NCI-H1436 (cell line): ENCODE measurements around the gene ERCC6.

Experiments used
- DNase-seq: peaks from one replicate; lab custom pipeline; 2025; lab: John Stamatoyannopoulos, UW

Gene ERCC6

DNA sequence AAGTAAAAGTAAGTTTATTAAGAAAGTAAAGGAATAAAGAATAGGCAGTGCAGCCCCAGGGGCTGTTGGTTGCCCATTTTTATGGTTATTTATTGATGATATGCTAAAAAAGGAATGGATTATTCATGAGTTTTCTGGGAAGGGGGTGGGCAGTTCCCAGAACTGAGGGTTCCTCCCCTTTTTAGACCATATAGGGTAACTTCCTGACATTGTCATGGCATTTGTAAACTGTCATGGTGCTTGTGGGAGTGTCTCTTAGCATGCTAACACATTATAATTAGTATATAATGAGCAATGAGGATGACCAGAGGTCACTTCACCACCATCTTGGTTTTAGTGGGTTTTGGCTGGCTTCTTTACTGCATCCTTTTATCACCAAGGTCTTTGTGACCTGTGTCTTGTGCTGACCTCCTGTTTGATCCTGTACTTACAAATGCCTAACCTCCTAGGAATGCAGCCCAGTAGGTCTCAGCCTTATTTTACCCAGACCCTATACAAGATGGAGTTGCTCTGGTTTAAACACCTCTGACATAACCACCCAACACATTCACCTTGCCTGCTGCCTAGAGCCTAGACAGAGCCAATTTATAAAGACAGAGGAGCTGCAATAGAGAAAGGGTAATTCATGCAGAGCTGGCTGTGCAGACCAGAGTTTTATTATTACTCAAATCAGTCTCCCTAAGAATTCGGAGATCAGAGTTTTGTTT, 10.9 kb upstream of the ERCC6 start:
- no peak for DNase-seq

DNA sequence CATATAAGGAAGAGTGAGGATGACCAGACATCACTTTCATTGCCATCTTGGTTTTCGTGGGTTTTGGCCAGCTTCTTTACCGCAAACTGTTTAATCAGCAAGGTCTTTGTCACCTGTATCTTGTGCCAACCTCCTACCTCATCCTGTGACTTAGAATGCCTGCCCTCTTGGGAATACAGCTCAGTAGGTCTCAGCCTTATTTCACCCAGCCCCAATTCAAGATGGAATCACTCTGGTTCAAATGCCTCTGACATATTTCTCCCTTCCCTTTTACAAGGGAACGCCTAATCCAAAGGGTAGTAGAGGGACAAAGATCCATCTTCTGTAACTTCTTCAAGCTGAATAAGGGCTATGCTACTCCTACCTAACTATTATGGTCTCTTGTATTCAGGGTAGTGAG, 4.7 kb upstream of the ERCC6 start:
- DNase-seq, result no peak

- DNase-seq, result no peak
These were observed 3.4 kb upstream of the ERCC6 start for GRCh38 chr10:49542353-49542752.

DNA sequence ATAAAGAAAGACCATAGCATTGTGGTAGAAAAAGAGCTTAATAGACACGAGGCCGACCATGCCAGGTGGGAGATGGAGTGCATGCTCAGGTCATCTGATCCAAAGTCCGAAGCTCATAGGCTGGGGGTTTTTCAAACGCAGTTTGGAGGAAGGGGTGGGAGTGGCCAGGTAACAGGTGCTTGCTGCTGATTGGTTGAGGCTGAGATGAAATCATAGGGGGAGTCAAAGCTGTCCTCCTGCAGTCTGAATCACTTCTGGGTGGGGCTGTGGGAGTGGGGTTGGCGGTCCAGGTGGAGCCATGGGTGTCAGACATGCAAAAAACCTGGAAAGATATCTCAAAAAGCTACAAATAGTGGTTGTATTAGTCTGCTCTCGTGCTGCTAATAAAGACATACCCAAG, 2.8 kb upstream of the ERCC6 start:
- no peak for DNase-seq

- DNase-seq, result no peak
These were observed 1.3 kb upstream of the ERCC6 start for GRCh38 chr10:49540056-49540797.

- peak; percentile 8 for DNase-seq
These were observed 482 bp upstream of the ERCC6 start for GRCh38 chr10:49539320-49539885.

- DNase-seq, result no peak
These were observed 4.1 kb downstream of the ERCC6 start for GRCh38 chr10:49534670-49535381.

DNA sequence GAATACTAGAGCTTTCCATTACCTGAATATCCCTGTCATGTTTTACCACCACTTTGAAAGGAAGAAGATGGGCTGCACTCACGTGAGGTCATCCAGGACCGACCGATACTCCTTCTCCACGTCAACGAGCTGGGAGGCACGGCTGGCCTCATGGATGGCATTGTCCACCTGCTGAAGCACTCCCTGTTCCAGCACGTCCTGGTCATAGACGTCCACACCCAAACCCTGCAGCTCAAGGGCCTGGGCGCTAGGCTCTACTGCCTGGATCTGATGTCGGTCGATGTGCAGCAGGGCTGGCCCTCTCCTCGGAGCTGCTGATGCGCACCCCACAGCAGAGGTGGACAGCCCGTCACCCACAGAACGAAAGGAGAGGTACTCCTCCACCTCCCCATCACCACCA, 6.5 kb downstream of the ERCC6 start:
- no peak for DNase-seq

- no peak for DNase-seq
These were observed 9.9 kb downstream of the ERCC6 start for GRCh38 chr10:49528977-49529506.

GRCh38 chr10:49527850-49528249, 11.1 kb downstream of the ERCC6 start:
- DNase-seq, result no peak

GRCh38 chr10:49527061-49527460, 11.9 kb downstream of the ERCC6 start:
- no peak for DNase-seq

DNA sequence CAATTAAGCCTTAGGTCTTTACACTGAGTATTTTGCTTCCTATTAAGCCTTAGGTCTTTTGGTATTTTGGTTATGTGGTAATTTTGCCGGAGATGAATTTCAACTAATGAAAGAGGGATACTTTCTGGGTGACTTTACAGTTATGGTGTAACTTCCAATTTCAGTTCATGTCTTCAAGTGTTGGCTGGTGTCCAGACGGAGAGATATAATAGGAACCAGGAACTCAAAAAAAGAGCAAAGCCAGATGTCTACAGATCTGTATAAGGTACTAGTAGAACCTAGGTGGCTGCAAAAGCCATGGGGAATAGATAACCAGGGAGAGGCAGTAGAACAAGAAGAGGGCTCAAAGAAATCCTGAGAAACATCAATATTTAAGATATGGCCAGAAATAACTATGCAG, 12.3 kb downstream of the ERCC6 start:
- no peak for DNase-seq

DNA sequence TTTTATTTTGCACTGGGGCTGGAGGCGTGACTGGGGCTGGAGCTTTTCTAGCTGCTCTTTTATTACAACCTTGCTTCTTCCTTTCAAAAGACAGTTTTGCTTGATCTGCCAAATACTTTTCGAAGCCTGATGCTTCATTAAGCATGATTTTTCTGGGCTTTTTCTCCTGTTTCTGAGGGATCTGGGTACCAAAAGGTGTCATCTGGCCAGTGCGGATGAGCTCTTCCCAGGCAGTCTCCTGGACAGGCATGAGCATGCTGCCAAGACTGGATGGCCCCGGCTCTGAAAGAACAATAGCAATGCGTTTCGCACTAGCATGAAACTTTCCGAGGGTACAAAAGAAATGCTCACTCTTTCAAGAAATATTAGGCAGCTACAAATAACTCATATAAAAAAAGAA, 14.4 kb downstream of the ERCC6 start:
- no peak for DNase-seq

GRCh38 chr10:49523301-49523700, 15.6 kb downstream of the ERCC6 start:
- no peak for DNase-seq

DNA sequence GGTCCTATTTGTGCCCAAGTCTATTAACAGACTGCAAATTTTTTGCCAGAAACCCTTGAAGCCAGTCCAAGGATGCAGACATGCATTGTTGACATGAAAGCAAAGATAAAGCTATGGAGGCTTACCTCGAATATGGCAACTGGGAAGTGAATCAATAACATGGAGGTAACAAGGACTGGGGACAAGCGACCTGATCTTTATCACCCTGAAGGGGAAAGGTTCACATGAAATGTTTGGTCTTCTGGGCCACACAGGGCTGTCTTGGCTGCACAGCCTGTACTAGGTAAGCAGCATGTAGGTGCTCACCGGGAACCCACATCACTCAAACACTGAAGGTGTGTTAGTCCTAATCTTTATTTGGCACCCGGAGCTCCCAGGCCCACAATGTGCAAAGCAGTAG, 17.9 kb downstream of the ERCC6 start:
- DNase-seq, result no peak

DNA sequence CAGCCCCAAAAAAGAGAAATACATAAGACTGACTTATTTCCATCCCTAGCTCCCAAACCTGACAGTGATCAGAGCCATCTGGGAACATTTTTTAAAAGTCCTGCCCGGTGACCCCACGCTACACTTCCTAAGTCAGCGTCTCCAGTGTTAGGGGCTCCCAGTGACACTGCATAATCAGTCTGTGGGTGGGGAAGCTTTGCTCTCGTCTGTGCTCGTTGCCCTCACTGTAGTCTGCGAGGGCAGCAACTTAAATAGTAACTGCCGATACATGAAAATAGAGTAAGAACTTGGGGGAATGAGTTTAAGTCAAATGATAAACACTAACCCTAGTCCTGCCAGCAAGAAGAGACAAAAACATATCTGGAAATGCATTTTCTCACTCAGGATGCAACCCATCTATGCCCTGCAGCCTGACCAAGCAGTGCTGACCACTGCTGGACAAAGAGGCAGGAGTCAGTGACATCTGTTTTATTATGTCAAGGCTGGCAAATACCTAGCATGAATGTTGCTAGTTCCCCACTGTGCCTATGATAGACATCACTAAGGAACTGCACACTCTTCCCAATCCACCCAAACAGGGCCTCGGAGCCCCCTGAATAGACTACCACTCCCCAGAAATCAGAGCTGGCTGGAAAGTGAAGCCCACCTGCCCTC, 18.7 kb downstream of the ERCC6 start:
- no peak for DNase-seq

GRCh38 chr10:49519717-49520116, 19.2 kb downstream of the ERCC6 start:
- DNase-seq, result no peak

GRCh38 chr10:49518982-49519578, 19.8 kb downstream of the ERCC6 start:
- DNase-seq, result peak; percentile 8

- DNase-seq, result no peak
These were observed 20.4 kb downstream of the ERCC6 start for GRCh38 chr10:49518566-49518965.

DNA sequence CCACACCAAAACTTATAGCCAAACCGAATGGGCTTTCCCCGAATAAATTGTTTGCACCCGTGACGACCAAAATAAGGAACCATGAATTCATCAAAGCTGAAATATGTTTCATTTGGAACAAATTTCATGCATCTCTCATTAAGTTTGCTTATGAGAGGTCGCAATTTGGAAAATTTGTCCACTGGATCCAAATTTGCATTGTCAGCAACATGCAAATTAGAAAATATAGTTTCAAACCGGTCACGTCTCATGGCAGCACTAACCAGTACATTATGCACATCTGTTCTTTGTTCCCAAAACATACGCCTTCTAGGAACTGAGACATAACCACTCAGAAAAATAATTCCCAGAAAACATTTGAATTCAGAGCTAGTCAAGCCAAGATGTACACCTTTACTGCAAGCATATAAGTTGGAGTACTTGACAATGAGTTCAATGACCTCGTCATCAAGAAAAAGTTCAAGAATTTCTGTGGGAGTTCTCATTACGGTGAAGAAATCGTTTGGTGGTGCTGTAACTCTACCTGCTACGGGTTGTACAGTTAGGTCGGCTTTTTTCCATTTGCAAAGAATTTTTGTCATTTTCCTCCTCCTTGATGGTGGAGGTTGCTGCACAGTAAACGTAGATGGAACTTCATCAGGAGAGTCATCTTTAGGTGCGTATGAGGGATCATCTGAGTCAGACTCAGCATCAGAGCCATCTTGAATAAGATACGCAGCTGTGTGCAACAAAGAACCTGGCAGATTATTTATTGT, 22.5 kb downstream of the ERCC6 start:
- DNase-seq, result no peak
